ENCODE data around the gene MMP15. TPM values are rescaled to one million over a fixed set of nuclear protein-coding genes. Genes with fewer than 3 reads are reported as not detected.

MMP15 gene
- total RNA-seq, 4 donors from 2014 or later: 11.4 to 32.9 (median 28.4) TPM

DNA sequence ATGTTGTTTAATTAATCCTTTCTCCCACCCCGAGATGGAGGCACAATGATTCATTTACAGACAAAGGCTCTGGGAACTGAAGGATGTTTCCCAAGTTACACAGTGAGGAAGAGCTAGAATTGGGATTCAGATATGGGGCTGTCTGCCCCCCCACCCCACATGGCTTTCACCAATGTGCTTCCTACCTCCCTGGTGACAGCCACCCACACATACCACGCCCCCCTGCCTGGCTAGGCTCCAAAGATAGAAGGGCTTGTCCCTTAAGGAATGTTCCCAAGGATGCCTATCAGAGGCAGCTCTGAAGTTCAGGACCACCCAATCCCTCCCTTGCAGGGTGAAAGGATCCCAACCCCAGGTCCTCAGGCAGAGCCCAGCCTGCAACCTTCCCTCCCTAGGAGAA lies 70.7 kb downstream of the MMP15 start:
- H3K4me3 ChIP-seq: no peak overlapping the region
- H3K4me1 ChIP-seq: peaks cover 0 to 17% (median 0%) of the 10 kb centered on the region in 4 donors
- H3K27me3 ChIP-seq: no peaks in the 10 kb centered on the region
- no peaks in the 10 kb centered on the region for H3K36me3 ChIP-seq
- 32 to 45% methylated on average over 2 of the region's 2 CpGs for WGBS, 2 donors
- no peaks in the 10 kb centered on the region for H3K9me3 ChIP-seq
- DNase-seq (ENCODE audit: low spot score in 2 of 2): no peak
- TF ChIP-seq EP300 (IDR thresholded peaks at IDR 0.05) (no peak), POLR2A (IDR thresholded peaks at IDR 0.05) (no peak)
- TF ChIP-seq, protein P1, sequence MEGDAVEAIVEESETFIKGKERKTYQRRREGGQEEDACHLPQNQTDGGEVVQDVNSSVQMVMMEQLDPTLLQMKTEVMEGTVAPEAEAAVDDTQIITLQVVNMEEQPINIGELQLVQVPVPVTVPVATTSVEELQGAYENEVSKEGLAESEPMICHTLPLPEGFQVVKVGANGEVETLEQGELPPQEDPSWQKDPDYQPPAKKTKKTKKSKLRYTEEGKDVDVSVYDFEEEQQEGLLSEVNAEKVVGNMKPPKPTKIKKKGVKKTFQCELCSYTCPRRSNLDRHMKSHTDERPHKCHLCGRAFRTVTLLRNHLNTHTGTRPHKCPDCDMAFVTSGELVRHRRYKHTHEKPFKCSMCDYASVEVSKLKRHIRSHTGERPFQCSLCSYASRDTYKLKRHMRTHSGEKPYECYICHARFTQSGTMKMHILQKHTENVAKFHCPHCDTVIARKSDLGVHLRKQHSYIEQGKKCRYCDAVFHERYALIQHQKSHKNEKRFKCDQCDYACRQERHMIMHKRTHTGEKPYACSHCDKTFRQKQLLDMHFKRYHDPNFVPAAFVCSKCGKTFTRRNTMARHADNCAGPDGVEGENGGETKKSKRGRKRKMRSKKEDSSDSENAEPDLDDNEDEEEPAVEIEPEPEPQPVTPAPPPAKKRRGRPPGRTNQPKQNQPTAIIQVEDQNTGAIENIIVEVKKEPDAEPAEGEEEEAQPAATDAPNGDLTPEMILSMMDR (IDR thresholded peaks at IDR 0.05): no peak
- no peak overlapping the region for H3K27ac ChIP-seq

Small RNA genes within 50 kb of the gene (small RNA-seq; reads per million reads assigned to genes)
- not detected for gene RF00019

Other genes starting within 250 kb of the MMP15 start
- 10 to 100 TPM; 50.9 to 87.0 (median 60.2) TPM for gene KIFC3, start 223.3 kb upstream of the MMP15 start, total RNA-seq
- gene CNGB1, start 54.6 kb upstream of the MMP15 start, total RNA-seq: not detected
- gene ZNF319, start 25.1 kb upstream of the MMP15 start, total RNA-seq: 10 to 100 TPM in 1 of 4 donors, 1 to 10 TPM in 3; 7.5 to 11.6 (median 9.1) TPM
- 10 to 100 TPM; 23.1 to 80.4 (median 31.6) TPM for gene USB1, start 24.3 kb upstream of the MMP15 start, total RNA-seq
- gene CFAP20, start 103.6 kb downstream of the MMP15 start, total RNA-seq: 10 to 100 TPM; 19.9 to 32.4 (median 25.6) TPM
- 10 to 100 TPM; 25.8 to 74.7 (median 34.1) TPM for gene CSNK2A2, start 172.4 kb downstream of the MMP15 start, total RNA-seq